Kidney epithelial cell (primary cell): ENCODE data around the gene ROR2. TPM values are rescaled to one million over a fixed set of nuclear protein-coding genes. Genes with fewer than 3 reads are reported as not detected.

ENCODE experiments used
- DNase-seq: peaks from one replicate; pipeline ENCODE4 v3.0.0-alpha.2; 2010; ENCODE audit warnings: low read depth
- H3K27me3 ChIP-seq: 2 replicates; pipeline ENCODE4 v1.6.0; 2011; ENCODE audit warnings: low read length; ENCODE audit not compliant: control insufficient read depth, insufficient read depth
- H3K36me3 ChIP-seq: 2 replicates; pipeline ENCODE4 v1.5.1; 2011; ENCODE audit warnings: low read length; ENCODE audit not compliant: control insufficient read depth, insufficient read depth
- H3K4me3 ChIP-seq: 2 replicates; pipeline ENCODE4 v1.5.1; 2011; ENCODE audit warnings: low read depth, mild to moderate bottlenecking, control low read depth, low read length
- total RNA-seq: library from RNA; depleted of rRNA; stranded (reverse); fragments of >200 nt; gene quantifications from 2 replicates; pipeline ENCODE4 v1.2.3, GENCODE V29; 2015
- TF ChIP-seq, protein P1 (sequence below): IDR thresholded peaks from 2 replicates; pipeline ENCODE4 v1.5.1; 2011; ENCODE audit warnings: mild to moderate bottlenecking, moderate library complexity, low read length, control low read depth, inconsistent platforms; ENCODE audit not compliant: insufficient read depth, poor library complexity, severe bottlenecking

The ROR2 gene
- total RNA-seq, 1 donor from 2014 or later: 1.2 TPM

DNA sequence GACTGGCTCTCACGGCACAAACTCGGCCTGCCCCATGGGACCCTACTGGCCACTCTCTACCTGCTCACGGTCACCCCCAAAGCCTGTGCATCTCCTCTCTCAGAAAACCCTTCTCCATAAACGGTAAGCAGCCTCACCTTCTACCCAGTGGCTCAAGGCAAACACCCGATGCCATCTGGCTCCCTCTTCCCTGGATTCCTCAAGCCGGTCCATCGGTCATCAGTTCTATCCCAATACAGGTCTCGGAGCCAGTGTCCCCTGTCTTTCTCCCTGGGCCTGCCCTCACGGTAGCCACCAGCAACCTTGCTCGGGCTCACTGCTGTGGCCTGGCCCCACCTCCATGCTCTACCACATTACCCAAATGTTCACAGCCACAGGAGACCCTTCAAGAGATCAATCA is 134.1 kb downstream of the ROR2 start:
- no peak for DNase-seq
- H3K4me3 ChIP-seq: no peak overlapping the region
- H3K36me3 ChIP-seq: no peaks in the 10 kb centered on the region
- H3K27me3 ChIP-seq: no peaks in the 10 kb centered on the region
- TF ChIP-seq, protein P1, sequence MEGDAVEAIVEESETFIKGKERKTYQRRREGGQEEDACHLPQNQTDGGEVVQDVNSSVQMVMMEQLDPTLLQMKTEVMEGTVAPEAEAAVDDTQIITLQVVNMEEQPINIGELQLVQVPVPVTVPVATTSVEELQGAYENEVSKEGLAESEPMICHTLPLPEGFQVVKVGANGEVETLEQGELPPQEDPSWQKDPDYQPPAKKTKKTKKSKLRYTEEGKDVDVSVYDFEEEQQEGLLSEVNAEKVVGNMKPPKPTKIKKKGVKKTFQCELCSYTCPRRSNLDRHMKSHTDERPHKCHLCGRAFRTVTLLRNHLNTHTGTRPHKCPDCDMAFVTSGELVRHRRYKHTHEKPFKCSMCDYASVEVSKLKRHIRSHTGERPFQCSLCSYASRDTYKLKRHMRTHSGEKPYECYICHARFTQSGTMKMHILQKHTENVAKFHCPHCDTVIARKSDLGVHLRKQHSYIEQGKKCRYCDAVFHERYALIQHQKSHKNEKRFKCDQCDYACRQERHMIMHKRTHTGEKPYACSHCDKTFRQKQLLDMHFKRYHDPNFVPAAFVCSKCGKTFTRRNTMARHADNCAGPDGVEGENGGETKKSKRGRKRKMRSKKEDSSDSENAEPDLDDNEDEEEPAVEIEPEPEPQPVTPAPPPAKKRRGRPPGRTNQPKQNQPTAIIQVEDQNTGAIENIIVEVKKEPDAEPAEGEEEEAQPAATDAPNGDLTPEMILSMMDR: no peak

DNA sequence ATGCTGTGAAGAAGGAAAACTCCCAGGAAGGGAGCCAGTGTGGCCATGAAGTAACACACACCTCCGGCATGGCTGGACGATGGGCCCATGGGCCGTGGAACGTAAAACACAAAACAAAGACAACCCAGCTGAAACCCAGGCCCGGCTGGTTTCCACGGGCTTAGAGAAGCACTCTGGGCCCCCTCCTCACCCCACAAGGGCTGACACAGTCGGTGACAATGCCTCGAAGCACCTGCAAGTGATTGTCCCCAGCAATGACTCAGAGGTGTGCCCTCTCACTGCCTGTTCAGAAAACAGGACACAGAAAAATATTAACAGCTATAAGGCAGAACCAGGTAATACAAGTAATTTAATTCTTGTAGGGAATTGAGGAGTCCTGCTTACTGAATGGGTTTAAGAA is 135.3 kb downstream of the ROR2 start:
- TF ChIP-seq, protein P1: no peak
- no peak for DNase-seq
- no peak overlapping the region for H3K4me3 ChIP-seq
- no peaks in the 10 kb centered on the region for H3K27me3 ChIP-seq
- H3K36me3 ChIP-seq: no peaks in the 10 kb centered on the region

DNA sequence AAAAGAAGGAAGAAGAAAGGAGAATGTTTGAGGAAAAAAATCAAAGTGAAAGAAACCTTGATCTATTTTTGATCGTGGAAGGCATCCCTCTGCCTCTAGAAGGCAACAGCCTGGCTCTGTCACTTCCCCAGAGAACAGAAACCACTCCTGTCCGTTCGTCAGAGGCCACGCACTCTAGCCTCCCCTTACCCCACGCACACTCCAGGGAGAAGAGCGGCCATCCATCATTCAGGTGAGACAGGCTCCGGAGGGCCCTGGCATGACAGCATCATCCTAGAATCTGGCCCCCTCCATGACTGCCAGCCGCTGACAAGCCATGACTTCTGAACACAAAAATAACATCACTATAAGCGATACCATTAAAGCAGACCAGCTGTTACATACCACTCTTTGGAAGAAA is 135.8 kb downstream of the ROR2 start:
- no peak for DNase-seq
- TF ChIP-seq, protein P1: no peak
- Histone ChIP-seq H3K4me3 (no peak overlapping the region), H3K36me3 (no peaks in the 10 kb centered on the region), H3K27me3 (no peaks in the 10 kb centered on the region)

DNA sequence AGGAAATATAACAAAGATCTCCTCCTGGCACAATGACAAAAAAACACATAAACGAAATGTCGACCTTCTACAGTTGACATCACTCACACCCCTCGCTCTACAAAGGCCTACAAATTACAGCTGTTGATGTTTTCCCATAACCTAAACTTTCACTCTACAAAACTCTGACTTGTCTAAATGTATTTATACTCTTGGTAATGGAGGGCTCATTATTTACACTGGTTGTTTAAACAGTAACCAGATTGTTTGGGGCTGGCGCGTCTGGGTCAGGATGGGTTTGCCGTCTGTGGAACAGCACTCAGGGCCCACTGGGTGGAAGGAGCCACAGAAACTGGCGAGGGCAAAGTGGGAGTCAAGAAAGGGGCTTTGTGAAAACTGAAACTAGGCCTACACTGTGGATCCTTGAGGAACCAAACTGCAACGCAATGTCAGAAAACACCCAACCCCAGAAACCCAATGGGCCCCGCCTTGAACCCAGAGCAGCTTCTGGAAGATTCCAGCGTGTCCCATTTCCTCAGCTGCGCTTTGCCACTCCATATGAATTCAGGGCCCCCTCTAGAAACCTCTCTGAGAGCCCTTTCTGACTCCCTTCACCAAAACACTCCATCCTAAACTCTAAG is 136.7 kb downstream of the ROR2 start:
- no peaks in the 10 kb centered on the region for H3K36me3 ChIP-seq
- DNase-seq: no peak
- TF ChIP-seq, protein P1: no peak
- H3K4me3 ChIP-seq: no peak overlapping the region
- no peaks in the 10 kb centered on the region for H3K27me3 ChIP-seq

DNA sequence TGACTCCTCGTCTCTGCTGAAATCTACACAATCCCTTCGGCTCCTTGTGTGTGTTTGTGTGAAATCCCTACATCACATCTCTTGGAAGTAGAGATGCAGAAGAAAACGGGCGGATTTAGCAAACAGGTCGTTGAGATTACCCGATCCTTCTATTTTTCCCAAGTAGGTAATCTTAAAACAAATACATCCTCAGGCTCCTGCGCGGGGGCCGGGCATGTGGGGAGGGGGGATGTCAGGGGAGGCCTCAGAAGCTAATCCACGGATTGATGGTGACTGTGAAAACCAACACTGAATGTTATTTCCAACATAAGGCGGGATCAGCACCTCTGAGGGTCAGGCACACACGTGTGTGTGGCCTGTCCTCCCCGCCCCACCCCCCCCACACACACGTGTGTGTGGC is 137.8 kb downstream of the ROR2 start:
- TF ChIP-seq, protein P1: no peak
- Histone ChIP-seq H3K36me3 (no peaks in the 10 kb centered on the region), H3K4me3 (no peak overlapping the region), H3K27me3 (no peaks in the 10 kb centered on the region)
- DNase-seq: no peak
